ENCODE results near the gene WFDC12.

GRCh38 chr20:45103072-45103471 is 21.2 kb downstream of the WFDC12 start:
- TF ChIP-seq EZH2phosphoT487 (IDR thresholded peaks at IDR 0.05; ENCODE audit: borderline replicate concordance, low read depth, low read length) = no peak
- TF ChIP-seq, protein P1, sequence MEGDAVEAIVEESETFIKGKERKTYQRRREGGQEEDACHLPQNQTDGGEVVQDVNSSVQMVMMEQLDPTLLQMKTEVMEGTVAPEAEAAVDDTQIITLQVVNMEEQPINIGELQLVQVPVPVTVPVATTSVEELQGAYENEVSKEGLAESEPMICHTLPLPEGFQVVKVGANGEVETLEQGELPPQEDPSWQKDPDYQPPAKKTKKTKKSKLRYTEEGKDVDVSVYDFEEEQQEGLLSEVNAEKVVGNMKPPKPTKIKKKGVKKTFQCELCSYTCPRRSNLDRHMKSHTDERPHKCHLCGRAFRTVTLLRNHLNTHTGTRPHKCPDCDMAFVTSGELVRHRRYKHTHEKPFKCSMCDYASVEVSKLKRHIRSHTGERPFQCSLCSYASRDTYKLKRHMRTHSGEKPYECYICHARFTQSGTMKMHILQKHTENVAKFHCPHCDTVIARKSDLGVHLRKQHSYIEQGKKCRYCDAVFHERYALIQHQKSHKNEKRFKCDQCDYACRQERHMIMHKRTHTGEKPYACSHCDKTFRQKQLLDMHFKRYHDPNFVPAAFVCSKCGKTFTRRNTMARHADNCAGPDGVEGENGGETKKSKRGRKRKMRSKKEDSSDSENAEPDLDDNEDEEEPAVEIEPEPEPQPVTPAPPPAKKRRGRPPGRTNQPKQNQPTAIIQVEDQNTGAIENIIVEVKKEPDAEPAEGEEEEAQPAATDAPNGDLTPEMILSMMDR (conservative IDR thresholded peaks at IDR 0.05; ENCODE audit: low read length) = no peak

All from OCI-LY7 (cell line).